OCI-LY1 (cell line): ENCODE measurements around the gene IQSEC1.

ENCODE experiments used
- EZH2 ChIP-seq: fragments of 200-600 bp; sonication (generic), shearing (Covaris generic); IDR thresholded peaks from 2 replicates; pipeline ENCODE4 v1.8.0; 2017; ENCODE audit warnings: borderline replicate concordance, mixed run types, mild to moderate bottlenecking, antibody characterized with exemption, low read length, moderate library complexity, mixed read lengths
- TF ChIP-seq, protein P1 (sequence below): fragments of 200-600 bp; sonication (generic), shearing (Covaris generic); IDR thresholded peaks from 2 replicates; pipeline ENCODE4 v1.5.1; 2017; ENCODE audit warnings: mild to moderate bottlenecking, antibody characterized with exemption, low read length, moderate library complexity, mixed read lengths

DNA sequence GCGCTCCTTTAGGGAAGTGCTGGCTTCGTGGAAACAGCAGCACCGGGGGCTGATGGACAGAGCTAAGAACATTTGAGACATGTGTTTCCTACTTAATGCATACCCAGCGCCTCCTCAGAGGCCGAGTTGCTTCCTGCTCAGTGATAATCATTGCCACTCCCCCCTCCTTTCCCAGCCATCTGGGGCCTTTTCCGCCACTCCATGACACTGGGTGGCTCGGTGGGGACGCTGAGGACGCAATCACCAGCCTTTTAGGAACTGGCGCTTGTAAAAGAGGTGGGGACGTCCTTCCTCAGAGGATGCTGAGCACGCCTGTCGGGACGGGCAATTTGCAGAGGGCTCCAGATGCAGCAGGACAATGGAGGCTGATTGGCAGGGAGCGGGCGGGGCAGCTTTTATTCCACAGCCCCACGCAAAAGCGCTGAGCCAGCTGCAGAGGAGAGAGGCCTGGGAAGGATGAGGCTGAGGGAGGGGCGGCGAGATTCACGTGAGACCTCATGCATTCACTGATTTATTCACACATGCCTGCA lies 22.2 kb upstream of the IQSEC1 start:
- TF ChIP-seq, protein P1, sequence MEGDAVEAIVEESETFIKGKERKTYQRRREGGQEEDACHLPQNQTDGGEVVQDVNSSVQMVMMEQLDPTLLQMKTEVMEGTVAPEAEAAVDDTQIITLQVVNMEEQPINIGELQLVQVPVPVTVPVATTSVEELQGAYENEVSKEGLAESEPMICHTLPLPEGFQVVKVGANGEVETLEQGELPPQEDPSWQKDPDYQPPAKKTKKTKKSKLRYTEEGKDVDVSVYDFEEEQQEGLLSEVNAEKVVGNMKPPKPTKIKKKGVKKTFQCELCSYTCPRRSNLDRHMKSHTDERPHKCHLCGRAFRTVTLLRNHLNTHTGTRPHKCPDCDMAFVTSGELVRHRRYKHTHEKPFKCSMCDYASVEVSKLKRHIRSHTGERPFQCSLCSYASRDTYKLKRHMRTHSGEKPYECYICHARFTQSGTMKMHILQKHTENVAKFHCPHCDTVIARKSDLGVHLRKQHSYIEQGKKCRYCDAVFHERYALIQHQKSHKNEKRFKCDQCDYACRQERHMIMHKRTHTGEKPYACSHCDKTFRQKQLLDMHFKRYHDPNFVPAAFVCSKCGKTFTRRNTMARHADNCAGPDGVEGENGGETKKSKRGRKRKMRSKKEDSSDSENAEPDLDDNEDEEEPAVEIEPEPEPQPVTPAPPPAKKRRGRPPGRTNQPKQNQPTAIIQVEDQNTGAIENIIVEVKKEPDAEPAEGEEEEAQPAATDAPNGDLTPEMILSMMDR = no peak
- no peak for TF ChIP-seq EZH2
